ENCODE results near the gene FAU. TPM values are rescaled to one million over a fixed set of nuclear protein-coding genes. Genes with fewer than 3 reads are reported as not detected.

Gene FAU
- total and polyA plus RNA-seq, 10 donors = 528 to 2,170 (median 870) TPM

GRCh38 chr11:65135633-65136145, 13.8 kb upstream of the FAU start:
- TF ChIP-seq POLR2A (IDR thresholded peaks at IDR 0.05) (no peak), POLR2AphosphoS5 (IDR thresholded peaks at IDR 0.05) (no peak)
- TF ChIP-seq, protein P1, sequence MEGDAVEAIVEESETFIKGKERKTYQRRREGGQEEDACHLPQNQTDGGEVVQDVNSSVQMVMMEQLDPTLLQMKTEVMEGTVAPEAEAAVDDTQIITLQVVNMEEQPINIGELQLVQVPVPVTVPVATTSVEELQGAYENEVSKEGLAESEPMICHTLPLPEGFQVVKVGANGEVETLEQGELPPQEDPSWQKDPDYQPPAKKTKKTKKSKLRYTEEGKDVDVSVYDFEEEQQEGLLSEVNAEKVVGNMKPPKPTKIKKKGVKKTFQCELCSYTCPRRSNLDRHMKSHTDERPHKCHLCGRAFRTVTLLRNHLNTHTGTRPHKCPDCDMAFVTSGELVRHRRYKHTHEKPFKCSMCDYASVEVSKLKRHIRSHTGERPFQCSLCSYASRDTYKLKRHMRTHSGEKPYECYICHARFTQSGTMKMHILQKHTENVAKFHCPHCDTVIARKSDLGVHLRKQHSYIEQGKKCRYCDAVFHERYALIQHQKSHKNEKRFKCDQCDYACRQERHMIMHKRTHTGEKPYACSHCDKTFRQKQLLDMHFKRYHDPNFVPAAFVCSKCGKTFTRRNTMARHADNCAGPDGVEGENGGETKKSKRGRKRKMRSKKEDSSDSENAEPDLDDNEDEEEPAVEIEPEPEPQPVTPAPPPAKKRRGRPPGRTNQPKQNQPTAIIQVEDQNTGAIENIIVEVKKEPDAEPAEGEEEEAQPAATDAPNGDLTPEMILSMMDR (IDR thresholded peaks at IDR 0.05 in 8 of 11, conservative IDR thresholded peaks at IDR 0.05 in 3 of 11) = no peak
- Histone ChIP-seq H3K4me1 (peaks cover 32 to 58% (median 44%) of the 10 kb centered on the region in 6 donors), H3K36me3 (peaks cover 5 to 24% (median 22%) of the 10 kb centered on the region in 6 donors), H3K27me3 (replicated peaks in 1 of 7) (no peaks in the 10 kb centered on the region), H3K27ac (peak overlapping the region; percentile 92 to 100 (median 98)), H3K9me3 (no peaks in the 10 kb centered on the region), H3K4me3 (peak overlapping the region; percentile 77 to 99 (median 96))
- DNase-seq = peak; percentile 73
- intact Hi-C loops (cut with DNase I; ENCODE audit: low total_unique reads) = no loop called here
- 54 to 65% (median 63%) methylated on average over 11 of the region's 11 CpGs for WGBS, 5 donors

GRCh38 chr11:65134952-65135632, 13.2 kb upstream of the FAU start:
- intact Hi-C loops (cut with DNase I; ENCODE audit: low total_unique reads) = no loop called here
- WGBS, 5 donors = 2 to 6% (median 4%) methylated on average over 24 of the region's 24 CpGs
- peak; percentile 94 for DNase-seq
- Histone ChIP-seq H3K27ac (peak overlapping the region; percentile 92 to 100 (median 98)), H3K4me1 (peaks cover 38 to 64% (median 50%) of the 10 kb centered on the region in 6 donors), H3K4me3 (peak overlapping the region; percentile 77 to 99 (median 96)), H3K36me3 (peaks cover 5 to 30% (median 28%) of the 10 kb centered on the region in 6 donors), H3K27me3 (replicated peaks in 1 of 7) (no peaks in the 10 kb centered on the region), H3K9me3 (no peaks in the 10 kb centered on the region)
- TF ChIP-seq POLR2AphosphoS5 (IDR thresholded peaks at IDR 0.05) (no peak), POLR2A (IDR thresholded peaks at IDR 0.05) (no peak)
- TF ChIP-seq, protein P1 (IDR thresholded peaks at IDR 0.05 in 8 of 11, conservative IDR thresholded peaks at IDR 0.05 in 3 of 11) = no peak

DNA sequence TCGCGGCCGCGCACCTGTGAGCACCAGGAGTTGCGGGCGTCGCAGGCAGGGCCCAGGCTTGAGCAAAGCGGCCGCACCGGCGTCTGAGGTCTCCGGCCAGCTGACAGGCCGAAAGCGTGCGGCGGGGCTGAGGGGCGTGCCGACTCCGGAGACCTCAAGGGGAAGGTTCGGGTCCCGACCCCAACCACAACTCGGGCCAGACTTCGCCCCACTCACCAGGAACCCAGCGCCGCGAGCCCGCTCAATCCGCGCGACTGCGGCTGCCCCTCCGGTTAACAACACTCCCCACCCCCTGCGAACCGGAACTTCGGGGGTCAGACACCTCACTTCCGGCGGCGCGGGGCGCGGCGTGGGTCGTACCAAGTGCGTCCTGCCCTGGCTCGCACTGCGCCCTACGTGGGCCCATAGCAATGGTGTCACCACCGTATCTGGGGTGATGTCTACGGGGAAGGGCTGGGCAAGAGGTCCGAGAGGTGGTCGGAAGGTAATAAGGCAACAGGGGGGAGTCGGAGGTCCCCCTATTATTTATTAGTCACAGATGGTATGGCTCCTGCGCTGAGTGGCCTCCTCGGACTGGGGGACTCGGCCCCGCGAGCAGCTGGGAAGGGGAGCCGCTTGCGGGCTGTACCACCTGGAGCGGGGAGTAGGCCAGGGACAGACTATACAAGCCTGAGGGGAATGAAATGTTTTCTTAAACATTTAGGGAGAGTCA, 12.5 kb upstream of the FAU start, which contains the start of gene SYVN1:
SYVN1 (minus strand) TSS at position 280 of the 712 bp plus-strand sequence. CDS start 918 bp downstream, outside the sequence.
- TF ChIP-seq POLR2AphosphoS5 (IDR thresholded peaks at IDR 0.05) (peak; percentile 99), POLR2A (IDR thresholded peaks at IDR 0.05) (peak; percentile 71 to 90 (median 83))
- TF ChIP-seq, protein P1 (IDR thresholded peaks at IDR 0.05 in 8 of 11, conservative IDR thresholded peaks at IDR 0.05 in 3 of 11) = peak in 2 of 11 experiments; percentile 5 to 8
- Histone ChIP-seq H3K36me3 (peaks cover 5 to 37% (median 34%) of the 10 kb centered on the region in 6 donors), H3K4me1 (peaks cover 38 to 71% (median 57%) of the 10 kb centered on the region in 6 donors), H3K9me3 (no peaks in the 10 kb centered on the region), H3K4me3 (peak within 1 kb of the TSS; percentile 77 to 99 (median 96)), H3K27me3 (replicated peaks in 1 of 7) (no peaks in the 10 kb centered on the region), H3K27ac (peak within 1 kb of the TSS; percentile 92 to 100 (median 98))
- intact Hi-C loops (cut with DNase I; ENCODE audit: low total_unique reads) = no loop called here
- peak; percentile 97 for DNase-seq
- WGBS, 5 donors = 0 to 1% (median 0%) methylated on average over 32 to 60 of the region's 60 CpGs

All from spleen (tissue), 11 donors.